ENCODE data around the gene DIP2A. TPM values are rescaled to one million over a fixed set of nuclear protein-coding genes. Genes with fewer than 3 reads are reported as not detected.

DIP2A gene
- total RNA-seq, 1 donor from 2014 or later, result 30.5 TPM

DNA sequence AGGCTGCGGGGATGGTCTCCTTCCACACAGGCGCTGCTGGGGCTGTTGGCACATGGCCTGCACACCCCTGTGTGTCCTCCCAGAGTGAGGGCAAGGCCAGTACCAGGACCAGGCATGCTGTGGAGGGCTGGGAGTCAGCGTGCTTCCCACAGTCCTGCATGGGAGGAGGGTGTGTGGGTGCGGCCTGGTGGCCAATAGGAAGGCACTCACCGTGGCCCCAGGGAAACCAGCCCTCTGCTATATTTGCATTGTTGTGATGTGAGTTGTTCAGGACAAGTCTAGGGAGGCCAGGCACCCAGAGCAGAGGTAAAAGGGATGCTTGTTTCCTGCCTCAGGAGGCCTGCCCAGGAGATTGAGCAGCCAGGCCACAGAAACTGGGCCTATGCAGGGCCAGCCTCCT is 86.7 kb downstream of the DIP2A start:
- peaks cover 39% of the 10 kb centered on the region for H3K36me3 Mint-ChIP-seq (ENCODE audit: low read depth)
- H3K27me3 Mint-ChIP-seq, result no peaks in the 10 kb centered on the region
- no peak for DNase-seq
- no peaks in the 10 kb centered on the region for H3K9me3 Mint-ChIP-seq
- intact Hi-C loops (cut with micrococcal nuclease), result no loop called here
- peaks cover 20% of the 10 kb centered on the region for H3K4me1 Mint-ChIP-seq
- peak overlapping the region; percentile 70 for H3K27ac Mint-ChIP-seq
- no peak overlapping the region for H3K4me3 Mint-ChIP-seq

DNA sequence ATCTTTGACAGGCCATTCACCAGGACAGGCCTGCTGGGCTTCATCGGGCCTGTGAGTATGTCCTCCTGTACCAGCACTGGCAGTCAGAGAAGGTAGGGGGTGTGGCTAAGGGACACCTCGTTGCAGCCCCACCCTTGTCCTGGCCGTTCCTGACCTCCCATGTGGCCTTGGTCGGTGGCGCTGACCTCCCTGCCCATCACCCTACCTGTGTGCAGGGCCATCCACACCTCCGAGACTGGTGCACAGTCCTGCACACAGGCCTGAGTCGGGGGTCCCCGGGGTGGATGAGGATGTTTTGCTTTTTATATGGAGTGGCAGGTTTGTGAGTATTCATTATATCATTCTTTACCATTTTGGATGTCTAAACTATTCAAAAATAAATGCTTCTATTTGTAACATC is 87.2 kb downstream of the DIP2A start:
- no peak overlapping the region for H3K27ac Mint-ChIP-seq
- peaks cover 25% of the 10 kb centered on the region for H3K4me1 Mint-ChIP-seq
- no peaks in the 10 kb centered on the region for H3K9me3 Mint-ChIP-seq
- H3K36me3 Mint-ChIP-seq (ENCODE audit: low read depth), result peaks cover 43% of the 10 kb centered on the region
- no peak overlapping the region for H3K4me3 Mint-ChIP-seq
- DNase-seq, result no peak
- intact Hi-C loops (cut with micrococcal nuclease), result no loop called here
- H3K27me3 Mint-ChIP-seq, result no peaks in the 10 kb centered on the region

DNA sequence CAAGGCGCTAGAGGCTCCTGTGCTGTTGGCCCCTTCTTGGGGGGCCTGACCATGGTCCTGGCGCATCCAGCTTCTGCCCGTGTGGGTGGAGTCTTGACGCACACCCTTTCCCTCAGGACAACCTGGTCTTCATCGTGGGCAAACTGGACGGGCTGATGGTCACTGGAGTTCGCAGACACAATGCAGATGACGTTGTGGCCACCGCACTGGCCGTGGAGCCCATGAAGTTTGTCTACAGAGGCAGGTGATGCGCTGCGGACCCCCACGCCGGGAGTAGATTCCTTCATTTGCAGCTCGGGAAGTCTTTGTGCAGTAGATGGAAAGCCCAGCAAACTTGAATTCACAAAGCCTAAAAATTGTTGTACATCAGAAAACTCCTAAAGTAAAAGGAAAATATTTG is 88.1 kb downstream of the DIP2A start:
- Mint-ChIP-seq H3K27ac (no peak overlapping the region), H3K4me1 (peaks cover 31% of the 10 kb centered on the region), H3K4me3 (no peak overlapping the region), H3K36me3 (ENCODE audit: low read depth) (peaks cover 45% of the 10 kb centered on the region), H3K9me3 (no peaks in the 10 kb centered on the region), H3K27me3 (no peaks in the 10 kb centered on the region)
- intact Hi-C loops (cut with micrococcal nuclease), result no loop called here
- no peak for DNase-seq

DNA sequence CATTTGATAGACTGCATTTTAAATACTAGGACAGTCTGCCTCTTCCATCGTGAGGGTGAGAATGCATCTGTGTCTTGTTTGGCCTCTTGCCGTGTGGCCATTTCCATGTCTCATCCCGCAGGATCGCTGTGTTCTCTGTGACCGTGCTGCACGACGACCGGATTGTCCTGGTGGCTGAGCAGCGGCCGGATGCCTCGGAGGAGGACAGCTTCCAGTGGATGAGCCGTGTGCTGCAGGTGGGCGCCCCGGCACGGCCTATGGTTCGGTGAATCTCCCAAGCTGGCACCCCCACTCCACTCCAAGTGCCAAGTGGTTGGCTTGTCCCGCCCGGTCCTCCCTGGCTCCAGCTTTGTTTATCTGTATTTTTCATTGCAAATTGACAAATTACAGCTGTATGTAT is 91.0 kb downstream of the DIP2A start:
- Mint-ChIP-seq H3K27ac (no peak overlapping the region), H3K4me1 (peaks cover 29% of the 10 kb centered on the region), H3K4me3 (no peak overlapping the region), H3K27me3 (no peaks in the 10 kb centered on the region), H3K9me3 (no peaks in the 10 kb centered on the region), H3K36me3 (ENCODE audit: low read depth) (peaks cover 40% of the 10 kb centered on the region)
- intact Hi-C loops (cut with micrococcal nuclease), result no loop called here
- DNase-seq, result no peak

DNA sequence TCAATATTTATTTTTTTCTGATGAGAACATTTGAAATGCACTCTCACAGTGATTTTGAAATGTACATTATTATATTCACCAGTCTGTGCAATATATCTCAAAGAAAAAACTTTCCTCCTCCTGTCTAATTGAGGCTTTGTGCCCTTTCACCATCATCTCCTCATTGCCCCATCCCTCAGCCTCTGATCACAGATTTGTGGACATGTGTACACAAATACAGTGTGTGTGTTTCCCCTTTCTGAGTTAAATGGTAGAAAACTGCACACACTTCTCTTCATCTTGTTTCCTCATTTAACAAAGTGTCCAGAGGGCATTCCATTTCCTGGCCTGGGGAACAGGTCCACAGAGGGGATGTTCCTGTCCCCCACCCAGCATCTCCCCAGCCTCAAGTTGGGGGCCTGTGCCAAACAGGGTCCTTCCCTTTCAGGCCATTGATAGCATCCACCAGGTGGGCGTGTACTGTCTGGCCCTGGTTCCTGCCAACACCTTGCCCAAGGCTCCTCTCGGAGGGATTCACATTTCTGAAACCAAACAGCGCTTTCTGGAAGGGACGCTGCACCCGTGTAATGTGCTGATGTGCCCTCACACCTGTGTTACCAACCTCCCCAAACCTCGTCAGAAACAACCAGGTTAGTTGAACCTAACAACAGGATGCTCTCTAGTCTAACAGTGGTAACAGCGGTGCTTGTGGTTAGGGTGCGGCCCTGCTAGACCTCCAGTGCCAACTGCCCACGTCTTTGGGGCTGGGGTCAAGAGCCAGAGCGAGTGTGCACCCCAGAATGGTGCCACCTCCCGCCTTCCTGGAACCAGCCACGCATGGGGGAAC is 91.6 kb downstream of the DIP2A start:
- Mint-ChIP-seq H3K4me1 (peaks cover 28% of the 10 kb centered on the region), H3K9me3 (no peaks in the 10 kb centered on the region), H3K4me3 (peak overlapping the region; percentile 4), H3K27me3 (no peaks in the 10 kb centered on the region), H3K27ac (peak overlapping the region; percentile 55), H3K36me3 (ENCODE audit: low read depth) (peaks cover 36% of the 10 kb centered on the region)
- DNase-seq, result peak; percentile 83
- intact Hi-C loops (cut with micrococcal nuclease), result no loop called here

DNA sequence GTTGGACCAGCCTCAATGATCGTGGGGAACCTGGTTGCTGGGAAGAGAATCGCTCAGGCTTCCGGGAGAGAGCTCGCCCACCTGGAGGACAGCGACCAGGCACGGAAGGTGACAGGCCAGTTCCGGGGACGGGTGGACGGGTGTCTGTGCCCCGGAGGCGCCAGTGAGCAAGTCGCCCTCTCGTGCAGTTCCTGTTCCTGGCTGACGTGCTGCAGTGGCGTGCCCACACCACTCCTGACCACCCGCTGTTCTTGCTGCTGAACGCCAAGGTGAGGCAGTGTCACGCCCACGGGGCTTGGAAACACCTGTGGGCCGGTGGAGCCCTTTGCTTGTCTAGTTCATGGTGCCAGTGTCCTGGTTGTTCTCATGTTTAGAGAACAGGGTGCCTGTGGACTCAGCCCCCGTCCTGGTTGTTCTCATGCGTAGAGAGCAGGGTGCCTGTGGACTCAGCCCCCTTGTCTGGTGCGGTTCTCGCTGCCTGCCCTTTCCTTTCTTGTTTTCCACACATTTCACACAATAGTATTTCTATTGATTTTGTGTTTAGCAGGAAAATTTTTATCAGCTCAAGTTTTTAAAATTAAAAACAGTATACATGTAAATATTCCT is 93.0 kb downstream of the DIP2A start:
- H3K36me3 Mint-ChIP-seq (ENCODE audit: low read depth), result peaks cover 35% of the 10 kb centered on the region

DNA sequence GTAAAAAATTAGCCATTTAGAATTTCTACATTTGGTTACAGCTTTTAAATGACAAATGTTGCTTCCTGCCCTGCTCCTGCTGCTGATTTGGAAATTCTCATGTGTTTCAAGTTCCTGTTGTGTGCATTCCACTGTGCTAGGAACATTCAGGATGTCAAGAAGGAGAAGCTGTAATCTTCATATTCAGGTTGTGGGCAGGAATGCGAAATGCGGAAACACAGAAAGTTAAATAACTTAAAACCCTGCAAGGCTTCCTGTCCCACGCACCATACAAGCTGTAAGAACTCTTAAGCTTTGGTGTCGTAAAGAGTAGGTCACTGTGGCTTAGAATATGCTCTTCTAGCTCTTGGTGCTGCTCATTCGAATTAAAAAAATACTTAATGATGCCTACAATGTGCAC is 93.6 kb downstream of the DIP2A start:
- no peak overlapping the region for H3K27ac Mint-ChIP-seq
- peaks cover 38% of the 10 kb centered on the region for H3K36me3 Mint-ChIP-seq (ENCODE audit: low read depth)
- DNase-seq, result no peak
- H3K4me1 Mint-ChIP-seq, result peaks cover 28% of the 10 kb centered on the region
- H3K9me3 Mint-ChIP-seq, result no peaks in the 10 kb centered on the region
- peak overlapping the region; percentile 39 for H3K4me3 Mint-ChIP-seq
- H3K27me3 Mint-ChIP-seq, result no peaks in the 10 kb centered on the region
- intact Hi-C loops (cut with micrococcal nuclease), result no loop called here

More for the DNA sequence above, 93.0 kb downstream of the DIP2A start:
- intact Hi-C loops (cut with micrococcal nuclease), result no loop called here
- DNase-seq, result peak; percentile 74
- Mint-ChIP-seq H3K4me1 (peaks cover 28% of the 10 kb centered on the region), H3K9me3 (no peaks in the 10 kb centered on the region), H3K27ac (peak overlapping the region; percentile 72), H3K27me3 (no peaks in the 10 kb centered on the region), H3K4me3 (peak overlapping the region; percentile 57)

DNA sequence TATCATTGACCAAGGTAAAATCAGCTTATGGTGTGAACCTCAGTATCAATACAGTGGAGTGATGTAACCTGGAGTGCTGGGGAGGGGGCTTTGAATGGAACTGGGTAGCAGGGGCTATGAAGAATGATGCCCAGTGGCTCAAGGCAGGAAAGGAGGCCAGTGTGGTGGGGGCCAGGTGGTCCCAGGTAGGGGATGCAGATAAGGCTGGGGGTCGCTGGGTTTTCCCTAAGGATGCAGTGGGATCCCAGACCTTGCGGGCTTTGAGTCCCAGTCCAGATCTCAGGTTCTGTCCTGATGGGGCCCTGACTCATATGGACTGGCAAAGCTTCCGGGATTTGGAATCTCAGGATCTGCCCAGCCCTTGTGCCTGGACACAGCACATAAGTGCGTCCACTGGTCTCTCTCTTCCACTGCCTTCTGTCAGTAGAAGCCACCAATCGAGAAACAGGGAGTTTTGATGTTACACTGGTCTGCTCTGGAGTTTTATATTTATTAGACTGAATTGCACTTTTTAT is 94.2 kb downstream of the DIP2A start:
- Mint-ChIP-seq H3K27me3 (no peaks in the 10 kb centered on the region), H3K4me1 (peaks cover 28% of the 10 kb centered on the region), H3K36me3 (ENCODE audit: low read depth) (peaks cover 36% of the 10 kb centered on the region), H3K4me3 (no peak overlapping the region), H3K9me3 (no peaks in the 10 kb centered on the region), H3K27ac (no peak overlapping the region)
- DNase-seq, result no peak
- intact Hi-C loops (cut with micrococcal nuclease), result no loop called here

DNA sequence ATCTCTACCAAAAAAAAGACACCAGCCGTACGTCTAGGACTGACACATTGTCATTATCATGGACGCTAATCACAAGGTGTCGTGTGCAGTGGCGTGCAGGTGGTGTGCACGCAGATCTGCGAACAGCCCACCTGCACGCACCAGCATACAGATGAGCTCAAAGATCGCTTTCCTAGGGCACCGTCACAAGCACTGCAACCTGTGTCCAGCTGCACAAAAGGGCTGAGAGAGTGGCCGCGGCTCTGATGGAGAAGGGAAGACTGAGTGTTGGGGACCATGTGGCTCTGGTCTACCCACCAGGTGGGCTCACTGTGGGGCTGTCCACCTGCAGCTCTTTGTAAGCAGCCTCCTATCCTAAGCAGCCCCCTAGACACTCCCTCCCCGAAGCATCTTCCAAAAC is 95.3 kb downstream of the DIP2A start:
- Mint-ChIP-seq H3K36me3 (ENCODE audit: low read depth) (peaks cover 32% of the 10 kb centered on the region), H3K27ac (no peak overlapping the region), H3K4me1 (peaks cover 26% of the 10 kb centered on the region), H3K4me3 (no peak overlapping the region), H3K27me3 (no peaks in the 10 kb centered on the region), H3K9me3 (no peaks in the 10 kb centered on the region)
- DNase-seq, result no peak
- intact Hi-C loops (cut with micrococcal nuclease), result no loop called here

DNA sequence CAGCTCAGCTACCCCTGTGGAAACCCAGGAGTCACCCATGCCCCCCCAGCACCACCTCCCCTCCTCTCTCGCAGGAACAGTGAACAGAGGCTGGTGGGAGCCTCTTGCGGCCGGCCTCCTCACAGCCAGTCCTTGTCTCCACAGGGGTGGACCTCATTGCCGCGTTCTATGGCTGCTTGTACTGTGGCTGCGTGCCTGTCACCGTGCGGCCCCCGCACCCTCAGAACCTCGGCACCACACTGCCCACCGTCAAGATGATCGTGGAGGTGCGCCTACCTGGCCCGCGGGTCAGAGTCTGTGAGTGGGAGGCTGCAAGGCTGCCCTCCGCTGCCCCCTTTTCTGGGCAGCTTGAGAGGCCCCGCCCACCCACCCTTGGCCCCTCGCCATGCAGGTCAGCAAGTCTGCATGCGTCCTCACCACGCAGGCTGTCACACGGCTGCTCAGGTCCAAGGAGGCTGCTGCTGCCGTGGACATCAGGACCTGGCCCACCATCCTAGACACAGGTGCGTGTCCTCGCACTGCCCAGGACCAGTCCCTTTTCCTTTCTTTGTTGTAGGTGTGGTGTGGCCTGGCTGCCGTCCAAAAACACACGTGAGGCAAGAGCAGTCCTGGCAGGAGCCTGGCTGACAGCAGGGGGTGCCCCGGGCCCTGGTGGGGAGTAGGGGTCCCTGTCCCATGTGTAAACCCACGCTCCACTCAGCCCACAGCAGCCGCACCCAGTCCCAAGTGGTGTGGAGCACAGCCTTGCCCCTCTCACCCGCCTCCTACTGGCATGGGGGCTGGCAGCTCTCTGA is 95.9 kb downstream of the DIP2A start:
- Mint-ChIP-seq H3K27me3 (no peaks in the 10 kb centered on the region), H3K4me1 (peaks cover 32% of the 10 kb centered on the region), H3K9me3 (no peaks in the 10 kb centered on the region), H3K4me3 (no peak overlapping the region), H3K36me3 (ENCODE audit: low read depth) (peaks cover 33% of the 10 kb centered on the region), H3K27ac (no peak overlapping the region)
- DNase-seq, result no peak
- intact Hi-C loops (cut with micrococcal nuclease), result no loop called here

DNA sequence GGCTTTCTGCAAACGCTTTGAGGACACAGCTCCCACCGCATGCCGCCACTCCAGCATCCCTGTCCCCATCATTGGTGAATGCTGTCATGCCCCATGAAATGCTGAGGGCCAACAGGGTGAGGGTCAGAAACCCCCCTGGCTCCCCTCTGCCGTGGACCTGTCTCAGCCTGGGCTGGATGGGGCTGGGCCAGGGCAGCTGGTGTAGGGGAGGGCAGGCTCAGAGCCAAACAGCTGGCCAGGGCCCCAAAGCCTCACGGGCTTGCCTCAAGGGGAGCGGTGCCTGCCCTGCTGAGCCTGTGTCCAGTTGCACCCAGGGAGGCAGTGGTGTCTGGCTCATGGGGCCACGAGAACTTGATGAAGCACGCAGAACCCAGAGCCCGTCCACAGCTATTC is 96.5 kb downstream of the DIP2A start:
- DNase-seq, result no peak
- Mint-ChIP-seq H3K36me3 (ENCODE audit: low read depth) (peaks cover 37% of the 10 kb centered on the region), H3K27me3 (no peaks in the 10 kb centered on the region), H3K4me3 (no peak overlapping the region), H3K4me1 (peaks cover 36% of the 10 kb centered on the region), H3K27ac (no peak overlapping the region), H3K9me3 (no peaks in the 10 kb centered on the region)
- intact Hi-C loops (cut with micrococcal nuclease), result no loop called here

DNA sequence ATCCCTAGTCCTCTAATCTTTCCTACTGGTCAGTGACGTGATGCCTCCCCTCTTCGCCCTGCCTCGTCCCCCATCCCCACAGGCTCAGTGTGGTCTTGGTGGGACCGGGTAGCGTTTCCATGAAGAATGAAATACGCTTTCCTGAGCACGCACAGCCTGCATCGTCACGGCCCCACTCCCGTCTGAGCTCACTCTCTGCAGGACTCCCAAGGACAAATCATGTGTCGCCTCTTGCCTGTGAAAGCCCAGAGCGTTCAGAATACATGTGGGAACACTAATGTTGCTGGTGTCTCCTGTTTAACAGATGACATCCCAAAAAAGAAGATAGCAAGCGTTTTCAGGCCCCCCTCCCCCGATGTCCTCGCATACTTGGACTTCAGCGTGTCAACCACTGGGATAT is 97.0 kb downstream of the DIP2A start:
- peaks cover 36% of the 10 kb centered on the region for H3K4me1 Mint-ChIP-seq
- intact Hi-C loops (cut with micrococcal nuclease), result no loop called here
- H3K27ac Mint-ChIP-seq, result no peak overlapping the region
- no peak overlapping the region for H3K4me3 Mint-ChIP-seq
- H3K36me3 Mint-ChIP-seq (ENCODE audit: low read depth), result peaks cover 36% of the 10 kb centered on the region
- DNase-seq, result no peak
- no peaks in the 10 kb centered on the region for H3K9me3 Mint-ChIP-seq
- H3K27me3 Mint-ChIP-seq, result no peaks in the 10 kb centered on the region

DNA sequence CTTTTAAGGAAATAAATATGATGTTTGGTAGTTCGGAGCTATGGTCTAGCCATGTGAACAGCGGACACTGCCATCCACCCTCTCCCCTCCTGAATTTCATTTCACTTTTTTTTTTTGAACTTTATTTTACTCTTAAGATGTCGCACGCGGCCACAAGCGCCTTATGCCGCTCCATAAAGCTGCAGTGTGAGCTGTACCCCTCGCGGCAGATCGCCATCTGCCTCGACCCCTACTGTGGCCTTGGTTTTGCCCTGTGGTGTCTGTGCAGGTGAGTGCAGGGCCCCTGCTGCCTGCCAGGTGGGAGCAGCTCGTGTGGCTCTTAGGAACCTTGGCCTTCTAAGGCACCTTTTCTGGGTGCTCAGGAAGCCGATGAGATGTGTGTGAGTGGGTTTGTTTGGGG is 98.1 kb downstream of the DIP2A start:
- Mint-ChIP-seq H3K36me3 (ENCODE audit: low read depth) (peaks cover 43% of the 10 kb centered on the region), H3K27ac (no peak overlapping the region)
- intact Hi-C loops (cut with micrococcal nuclease), result no loop called here

DNA sequence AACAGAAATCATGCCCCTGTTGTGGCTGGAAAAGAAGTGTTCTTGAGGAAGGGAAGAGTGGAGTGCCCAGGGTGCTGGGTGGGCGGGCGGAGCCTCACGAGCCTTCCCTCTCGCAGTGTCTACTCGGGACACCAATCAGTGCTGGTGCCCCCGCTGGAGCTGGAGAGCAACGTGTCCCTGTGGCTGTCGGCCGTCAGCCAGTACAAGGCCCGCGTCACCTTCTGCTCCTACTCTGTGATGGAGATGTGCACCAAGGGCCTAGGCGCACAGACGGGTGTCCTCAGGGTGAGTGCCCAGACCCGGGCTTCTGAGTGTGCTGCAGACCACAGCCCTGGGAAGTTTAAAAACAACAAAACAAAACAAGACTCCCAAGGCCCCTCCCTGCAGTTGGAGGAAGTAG is 98.8 kb downstream of the DIP2A start:
- Mint-ChIP-seq H3K4me3 (no peak overlapping the region), H3K27ac (no peak overlapping the region), H3K9me3 (no peaks in the 10 kb centered on the region), H3K27me3 (no peaks in the 10 kb centered on the region), H3K4me1 (peaks cover 35% of the 10 kb centered on the region), H3K36me3 (ENCODE audit: low read depth) (peaks cover 48% of the 10 kb centered on the region)
- intact Hi-C loops (cut with micrococcal nuclease), result no loop called here
- DNase-seq, result no peak

More for the DNA sequence above, 98.1 kb downstream of the DIP2A start:
- H3K4me1 Mint-ChIP-seq, result peaks cover 36% of the 10 kb centered on the region
- no peaks in the 10 kb centered on the region for H3K27me3 Mint-ChIP-seq
- H3K9me3 Mint-ChIP-seq, result no peaks in the 10 kb centered on the region
- DNase-seq, result no peak
- no peak overlapping the region for H3K4me3 Mint-ChIP-seq

Data from activated CD4-positive, alpha-beta T cell treated with anti-CD3 and anti-CD28 coated beads, Interleukin-2, amount 10 ng/mL, durations not matched to agents 24 days and 14 days (primary cell).